GM23338 (cell line): ENCODE data around the gene RBFOX1. TPM values are rescaled to one million over a fixed set of nuclear protein-coding genes. Genes with fewer than 3 reads are reported as not detected.

Experiments used
- ATAC-seq: fragments of 200-7000 bp; cut with Tn5 transposase; 3 replicates; pipeline ENCODE4 v1.9.1; 2020
- DNase-seq: peaks from one replicate; pipeline ENCODE4 v3.0.0-alpha.2; 2015; ENCODE audit warnings: low spot score
- H2AFZ ChIP-seq: fragments of 200-600 bp; sonication (generic); 2 replicates; pipeline ENCODE4 v1.8.0; 2016; ENCODE audit warnings: antibody characterized with exemption, mild to moderate bottlenecking, moderate library complexity
- H3F3A ChIP-seq: fragments of 200-600 bp; sonication (generic); replicated peaks from 2 replicates; pipeline ENCODE4 v1.8.0; 2017; ENCODE audit warnings: antibody characterized with exemption, mixed run types, low read depth
- H3K27ac ChIP-seq: fragments of 200-600 bp; sonication (generic); 2 replicates; pipeline ENCODE4 v1.6.1; 2016; ENCODE audit warnings: low read depth
- H3K27me3 ChIP-seq: fragments of 200-600 bp; sonication (generic); 2 replicates; pipeline ENCODE4 v1.8.0; 2016; ENCODE audit warnings: mild to moderate bottlenecking, mixed run types, moderate library complexity; ENCODE audit not compliant: insufficient read depth
- H3K36me3 ChIP-seq: fragments of 200-600 bp; sonication (generic); 2 replicates; pipeline ENCODE4 v1.8.0; 2016; ENCODE audit warnings: mild to moderate bottlenecking; ENCODE audit not compliant: insufficient read depth
- H3K4me1 ChIP-seq: fragments of 200-600 bp; sonication (generic); 2 replicates; pipeline ENCODE4 v1.8.0; 2016; ENCODE audit warnings: mild to moderate bottlenecking, moderate library complexity; ENCODE audit not compliant: insufficient read depth
- H3K4me2 ChIP-seq: fragments of 200-600 bp; sonication (generic); 2 replicates; pipeline ENCODE4 v1.7.1; 2017; ENCODE audit warnings: mixed run types
- H3K4me3 ChIP-seq: fragments of 200-600 bp; sonication (generic); 2 replicates; pipeline ENCODE4 v1.6.1; 2016; ENCODE audit warnings: mixed run types
- H3K79me2 ChIP-seq: fragments of 200-600 bp; sonication (generic); replicated peaks from 2 replicates; pipeline ENCODE4 v1.8.0; 2017; ENCODE audit warnings: mild to moderate bottlenecking; ENCODE audit not compliant: insufficient read depth
- H3K9me2 ChIP-seq: fragments of 200-600 bp; sonication (generic); 2 replicates; pipeline ENCODE4 v1.8.0; 2017; ENCODE audit not compliant: insufficient read depth
- H4K20me1 ChIP-seq: fragments of 200-600 bp; sonication (generic); replicated peaks from 2 replicates; pipeline ENCODE4 v1.8.0; 2017; ENCODE audit warnings: mild to moderate bottlenecking; ENCODE audit not compliant: insufficient read depth
- H3K27ac Mint-ChIP-seq: 2 replicates; pipeline ENCODE4 v1.8.0; 2020; ENCODE audit warnings: inconsistent platforms, mild to moderate bottlenecking, moderate library complexity, mixed read lengths
- H3K27me3 Mint-ChIP-seq: 3 replicates; pipeline ENCODE4 v1.8.0; 2022; ENCODE audit warnings: low read depth, mild to moderate bottlenecking, moderate library complexity, mixed read lengths, inconsistent platforms; ENCODE audit not compliant: insufficient read depth, poor library complexity
- H3K36me3 Mint-ChIP-seq: 3 replicates; pipeline ENCODE4 v1.8.0; 2021; ENCODE audit warnings: low read depth, mild to moderate bottlenecking, inconsistent platforms, moderate library complexity, mixed read lengths
- H3K4me1 Mint-ChIP-seq: 3 replicates; pipeline ENCODE4 v1.8.0; 2020; ENCODE audit warnings: mild to moderate bottlenecking, inconsistent platforms, mixed read lengths
- H3K4me3 Mint-ChIP-seq: 3 replicates; pipeline ENCODE4 v1.8.0; 2021; ENCODE audit warnings: moderate library complexity, mild to moderate bottlenecking, inconsistent platforms, mixed read lengths
- H3K9me3 Mint-ChIP-seq: 3 replicates; pipeline ENCODE4 v1.8.0; 2020; ENCODE audit warnings: moderate library complexity, mild to moderate bottlenecking, inconsistent platforms, mixed read lengths
- JUNB ChIP-seq: IDR thresholded peaks from one replicate; pipeline ENCODE4 v1.6.1; 2016; ENCODE audit warnings: antibody characterized with exemption; ENCODE audit not compliant: unreplicated experiment
- polyA plus RNA-seq: library from polyadenylated mRNA; unstranded; fragments of >200 nt; fragmentation: Nextera tagmentation; extraction: Ambion mirVana; gene quantifications from 2 replicates; pipeline ENCODE4 v1.2.1, GENCODE V29; 2016
- total RNA-seq: library from RNA; depleted of rRNA; stranded (reverse); fragments of >200 nt; shearing (Covaris generic); gene quantifications from 2 replicates; pipeline ENCODE4 v1.2.3, GENCODE V29; 2014
- TF ChIP-seq, protein P1 (sequence below): IDR thresholded peaks from one replicate; pipeline ENCODE4 v1.6.1; 2018; ENCODE audit warnings: antibody characterized with exemption; ENCODE audit not compliant: unreplicated experiment
- TF ChIP-seq, protein P2 (sequence below): fragments of 250-450 bp; sonication (Bioruptor Pico); IDR thresholded peaks from 2 replicates; pipeline ENCODE4 v1.5.0; 2020; ENCODE audit warnings: mild to moderate bottlenecking, moderate library complexity

RBFOX1 gene
- total and polyA plus RNA-seq, 2 experiments from 2014 or later = 2.5 to 3.6 TPM

DNA sequence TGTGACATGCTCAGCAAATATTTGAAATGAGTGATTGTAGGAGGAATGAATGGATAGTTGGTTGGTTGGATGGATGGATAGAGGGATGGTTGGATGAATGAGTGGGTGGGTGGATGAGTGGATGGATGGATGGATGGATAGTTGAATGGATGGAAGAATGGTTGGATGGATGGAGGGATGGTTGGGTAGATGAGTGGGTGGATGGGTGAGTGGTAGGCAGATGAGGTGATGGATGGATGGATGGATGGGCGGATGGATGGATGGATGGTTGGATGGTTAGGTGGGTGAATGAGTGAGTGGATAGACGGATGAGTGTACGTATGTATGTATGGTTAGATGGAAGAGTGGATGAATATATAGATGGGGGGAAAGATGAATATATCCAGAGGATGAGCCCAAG is 137.7 kb downstream of the RBFOX1 start:
- TF ChIP-seq JUNB = no peak
- TF ChIP-seq, protein P1, sequence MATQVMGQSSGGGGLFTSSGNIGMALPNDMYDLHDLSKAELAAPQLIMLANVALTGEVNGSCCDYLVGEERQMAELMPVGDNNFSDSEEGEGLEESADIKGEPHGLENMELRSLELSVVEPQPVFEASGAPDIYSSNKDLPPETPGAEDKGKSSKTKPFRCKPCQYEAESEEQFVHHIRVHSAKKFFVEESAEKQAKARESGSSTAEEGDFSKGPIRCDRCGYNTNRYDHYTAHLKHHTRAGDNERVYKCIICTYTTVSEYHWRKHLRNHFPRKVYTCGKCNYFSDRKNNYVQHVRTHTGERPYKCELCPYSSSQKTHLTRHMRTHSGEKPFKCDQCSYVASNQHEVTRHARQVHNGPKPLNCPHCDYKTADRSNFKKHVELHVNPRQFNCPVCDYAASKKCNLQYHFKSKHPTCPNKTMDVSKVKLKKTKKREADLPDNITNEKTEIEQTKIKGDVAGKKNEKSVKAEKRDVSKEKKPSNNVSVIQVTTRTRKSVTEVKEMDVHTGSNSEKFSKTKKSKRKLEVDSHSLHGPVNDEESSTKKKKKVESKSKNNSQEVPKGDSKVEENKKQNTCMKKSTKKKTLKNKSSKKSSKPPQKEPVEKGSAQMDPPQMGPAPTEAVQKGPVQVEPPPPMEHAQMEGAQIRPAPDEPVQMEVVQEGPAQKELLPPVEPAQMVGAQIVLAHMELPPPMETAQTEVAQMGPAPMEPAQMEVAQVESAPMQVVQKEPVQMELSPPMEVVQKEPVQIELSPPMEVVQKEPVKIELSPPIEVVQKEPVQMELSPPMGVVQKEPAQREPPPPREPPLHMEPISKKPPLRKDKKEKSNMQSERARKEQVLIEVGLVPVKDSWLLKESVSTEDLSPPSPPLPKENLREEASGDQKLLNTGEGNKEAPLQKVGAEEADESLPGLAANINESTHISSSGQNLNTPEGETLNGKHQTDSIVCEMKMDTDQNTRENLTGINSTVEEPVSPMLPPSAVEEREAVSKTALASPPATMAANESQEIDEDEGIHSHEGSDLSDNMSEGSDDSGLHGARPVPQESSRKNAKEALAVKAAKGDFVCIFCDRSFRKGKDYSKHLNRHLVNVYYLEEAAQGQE = no peak
- Histone ChIP-seq H3K9me2 (peaks cover 4% of the 10 kb centered on the region; the same call in 1 of the 2 replicates), H3K4me1 (no peaks in the 10 kb centered on the region), H3K4me2 (no peak overlapping the region), H3K79me2 (no peaks in the 10 kb centered on the region), H3K36me3 (no peaks in the 10 kb centered on the region), H2AFZ (no peak overlapping the region), H3F3A (no peaks in the 10 kb centered on the region), H3K27me3 (no peaks in the 10 kb centered on the region), H4K20me1 (no peaks in the 10 kb centered on the region), H3K4me3 (no peak overlapping the region), H3K27ac (no peak overlapping the region)
- no peak for DNase-seq
- no peaks in the 10 kb centered on the region for H3K36me3 Mint-ChIP-seq
- peaks cover under 1% of the 10 kb centered on the region for H3K27me3 Mint-ChIP-seq
- H3K4me3 Mint-ChIP-seq = no peak overlapping the region
- no peak for ATAC-seq
- H3K9me3 Mint-ChIP-seq = peaks cover 7% of the 10 kb centered on the region; the same call in 2 of the 3 replicates
- H3K4me1 Mint-ChIP-seq = no peaks in the 10 kb centered on the region
- H3K27ac Mint-ChIP-seq = no peak overlapping the region

DNA sequence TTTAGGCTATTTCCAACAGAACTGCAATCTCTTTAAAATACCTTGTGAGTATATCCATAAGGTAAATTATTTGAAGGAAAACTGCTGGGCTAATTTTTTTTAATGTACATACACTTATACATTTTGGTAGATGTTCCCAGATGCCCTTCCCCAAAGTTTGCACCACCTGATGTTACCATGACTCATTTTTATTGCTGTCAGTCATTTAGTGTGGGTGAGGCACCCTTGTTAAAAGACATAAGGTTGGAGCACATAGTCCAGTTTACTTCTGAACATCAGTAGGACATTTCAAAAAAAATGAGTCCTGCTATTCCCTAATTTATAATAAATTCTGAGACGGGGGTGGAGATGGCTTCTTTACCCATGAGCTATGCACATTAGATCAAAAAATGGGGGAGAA is 138.6 kb downstream of the RBFOX1 start:
- no peaks in the 10 kb centered on the region for H3K4me1 Mint-ChIP-seq
- no peaks in the 10 kb centered on the region for H3K36me3 ChIP-seq
- H3K27ac ChIP-seq = no peak overlapping the region
- no peak overlapping the region for H3K4me3 ChIP-seq
- H3K4me3 Mint-ChIP-seq = no peak overlapping the region
- ATAC-seq = no peak
- H3F3A ChIP-seq = no peaks in the 10 kb centered on the region
- peaks cover 7% of the 10 kb centered on the region; the same call in 2 of the 3 replicates for H3K9me3 Mint-ChIP-seq
- TF ChIP-seq, protein P2, sequence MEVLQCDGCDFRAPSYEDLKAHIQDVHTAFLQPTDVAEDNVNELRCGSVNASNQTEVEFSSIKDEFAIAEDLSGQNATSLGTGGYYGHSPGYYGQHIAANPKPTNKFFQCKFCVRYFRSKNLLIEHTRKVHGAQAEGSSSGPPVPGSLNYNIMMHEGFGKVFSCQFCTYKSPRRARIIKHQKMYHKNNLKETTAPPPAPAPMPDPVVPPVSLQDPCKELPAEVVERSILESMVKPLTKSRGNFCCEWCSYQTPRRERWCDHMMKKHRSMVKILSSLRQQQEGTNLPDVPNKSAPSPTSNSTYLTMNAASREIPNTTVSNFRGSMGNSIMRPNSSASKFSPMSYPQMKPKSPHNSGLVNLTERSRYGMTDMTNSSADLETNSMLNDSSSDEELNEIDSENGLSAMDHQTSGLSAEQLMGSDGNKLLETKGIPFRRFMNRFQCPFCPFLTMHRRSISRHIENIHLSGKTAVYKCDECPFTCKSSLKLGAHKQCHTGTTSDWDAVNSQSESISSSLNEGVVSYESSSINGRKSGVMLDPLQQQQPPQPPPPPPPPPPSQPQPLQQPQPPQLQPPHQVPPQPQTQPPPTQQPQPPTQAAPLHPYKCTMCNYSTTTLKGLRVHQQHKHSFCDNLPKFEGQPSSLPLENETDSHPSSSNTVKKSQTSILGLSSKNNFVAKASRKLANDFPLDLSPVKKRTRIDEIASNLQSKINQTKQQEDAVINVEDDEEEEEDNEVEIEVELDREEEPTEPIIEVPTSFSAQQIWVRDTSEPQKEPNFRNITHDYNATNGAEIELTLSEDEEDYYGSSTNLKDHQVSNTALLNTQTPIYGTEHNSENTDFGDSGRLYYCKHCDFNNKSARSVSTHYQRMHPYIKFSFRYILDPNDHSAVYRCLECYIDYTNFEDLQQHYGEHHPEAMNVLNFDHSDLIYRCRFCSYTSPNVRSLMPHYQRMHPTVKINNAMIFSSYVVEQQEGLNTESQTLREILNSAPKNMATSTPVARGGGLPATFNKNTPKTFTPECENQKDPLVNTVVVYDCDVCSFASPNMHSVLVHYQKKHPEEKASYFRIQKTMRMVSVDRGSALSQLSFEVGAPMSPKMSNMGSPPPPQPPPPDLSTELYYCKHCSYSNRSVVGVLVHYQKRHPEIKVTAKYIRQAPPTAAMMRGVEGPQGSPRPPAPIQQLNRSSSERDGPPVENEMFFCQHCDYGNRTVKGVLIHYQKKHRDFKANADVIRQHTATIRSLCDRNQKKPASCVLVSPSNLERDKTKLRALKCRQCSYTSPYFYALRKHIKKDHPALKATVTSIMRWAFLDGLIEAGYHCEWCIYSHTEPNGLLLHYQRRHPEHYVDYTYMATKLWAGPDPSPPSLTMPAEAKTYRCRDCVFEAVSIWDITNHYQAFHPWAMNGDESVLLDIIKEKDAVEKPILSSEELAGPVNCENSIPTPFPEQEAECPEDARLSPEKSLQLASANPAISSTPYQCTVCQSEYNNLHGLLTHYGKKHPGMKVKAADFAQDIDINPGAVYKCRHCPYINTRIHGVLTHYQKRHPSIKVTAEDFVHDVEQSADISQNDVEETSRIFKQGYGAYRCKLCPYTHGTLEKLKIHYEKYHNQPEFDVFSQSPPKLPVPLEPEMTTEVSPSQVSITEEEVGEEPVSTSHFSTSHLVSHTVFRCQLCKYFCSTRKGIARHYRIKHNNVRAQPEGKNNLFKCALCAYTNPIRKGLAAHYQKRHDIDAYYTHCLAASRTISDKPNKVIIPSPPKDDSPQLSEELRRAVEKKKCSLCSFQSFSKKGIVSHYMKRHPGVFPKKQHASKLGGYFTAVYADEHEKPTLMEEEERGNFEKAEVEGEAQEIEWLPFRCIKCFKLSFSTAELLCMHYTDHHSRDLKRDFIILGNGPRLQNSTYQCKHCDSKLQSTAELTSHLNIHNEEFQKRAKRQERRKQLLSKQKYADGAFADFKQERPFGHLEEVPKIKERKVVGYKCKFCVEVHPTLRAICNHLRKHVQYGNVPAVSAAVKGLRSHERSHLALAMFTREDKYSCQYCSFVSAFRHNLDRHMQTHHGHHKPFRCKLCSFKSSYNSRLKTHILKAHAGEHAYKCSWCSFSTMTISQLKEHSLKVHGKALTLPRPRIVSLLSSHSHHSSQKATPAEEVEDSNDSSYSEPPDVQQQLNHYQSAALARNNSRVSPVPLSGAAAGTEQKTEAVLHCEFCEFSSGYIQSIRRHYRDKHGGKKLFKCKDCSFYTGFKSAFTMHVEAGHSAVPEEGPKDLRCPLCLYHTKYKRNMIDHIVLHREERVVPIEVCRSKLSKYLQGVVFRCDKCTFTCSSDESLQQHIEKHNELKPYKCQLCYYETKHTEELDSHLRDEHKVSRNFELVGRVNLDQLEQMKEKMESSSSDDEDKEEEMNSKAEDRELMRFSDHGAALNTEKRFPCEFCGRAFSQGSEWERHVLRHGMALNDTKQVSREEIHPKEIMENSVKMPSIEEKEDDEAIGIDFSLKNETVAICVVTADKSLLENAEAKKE (CRISPR knock-in tag) = no peak
- no peak for DNase-seq
- no peak overlapping the region for H3K27ac Mint-ChIP-seq
- no peak overlapping the region for H3K4me2 ChIP-seq
- no peak overlapping the region for H2AFZ ChIP-seq
- no peaks in the 10 kb centered on the region for H3K27me3 ChIP-seq
- H3K4me1 ChIP-seq = no peaks in the 10 kb centered on the region
- peaks cover 4% of the 10 kb centered on the region; the same call in 1 of the 2 replicates for H3K9me2 ChIP-seq
- H4K20me1 ChIP-seq = no peaks in the 10 kb centered on the region
- H3K27me3 Mint-ChIP-seq = peaks cover 2% of the 10 kb centered on the region
- no peaks in the 10 kb centered on the region for H3K79me2 ChIP-seq
- H3K36me3 Mint-ChIP-seq = no peaks in the 10 kb centered on the region
